GM23338 (cell line): ENCODE data around the gene CELA1. TPM values are rescaled to one million over a fixed set of nuclear protein-coding genes. Genes with fewer than 3 reads are reported as not detected.
"Not testable (repeated sequence)": the region's sequence is repeated elsewhere in the genome, so short reads cannot be mapped to it uniquely, and the experiment has no call there.

Experiments
- ATAC-seq: fragments of 200-7000 bp; cut with Tn5 transposase; 3 replicates; pipeline ENCODE4 v1.9.1; 2020
- DNase-seq: peaks from one replicate; pipeline ENCODE4 v3.0.0-alpha.2; 2015; ENCODE audit warnings: low spot score
- H2AFZ ChIP-seq: fragments of 200-600 bp; sonication (generic); 2 replicates; pipeline ENCODE4 v1.8.0; 2016; ENCODE audit warnings: antibody characterized with exemption, mild to moderate bottlenecking, moderate library complexity
- H3F3A ChIP-seq: fragments of 200-600 bp; sonication (generic); replicated peaks from 2 replicates; pipeline ENCODE4 v1.8.0; 2017; ENCODE audit warnings: antibody characterized with exemption, mixed run types, low read depth
- H3K27ac ChIP-seq: fragments of 200-600 bp; sonication (generic); 2 replicates; pipeline ENCODE4 v1.6.1; 2016; ENCODE audit warnings: low read depth
- H3K27me3 ChIP-seq: fragments of 200-600 bp; sonication (generic); 2 replicates; pipeline ENCODE4 v1.8.0; 2016; ENCODE audit warnings: mild to moderate bottlenecking, mixed run types, moderate library complexity; ENCODE audit not compliant: insufficient read depth
- H3K36me3 ChIP-seq: fragments of 200-600 bp; sonication (generic); 2 replicates; pipeline ENCODE4 v1.8.0; 2016; ENCODE audit warnings: mild to moderate bottlenecking; ENCODE audit not compliant: insufficient read depth
- H3K4me1 ChIP-seq: fragments of 200-600 bp; sonication (generic); 2 replicates; pipeline ENCODE4 v1.8.0; 2016; ENCODE audit warnings: mild to moderate bottlenecking, moderate library complexity; ENCODE audit not compliant: insufficient read depth
- H3K4me2 ChIP-seq: fragments of 200-600 bp; sonication (generic); 2 replicates; pipeline ENCODE4 v1.7.1; 2017; ENCODE audit warnings: mixed run types
- H3K4me3 ChIP-seq: fragments of 200-600 bp; sonication (generic); 2 replicates; pipeline ENCODE4 v1.6.1; 2016; ENCODE audit warnings: mixed run types
- H3K79me2 ChIP-seq: fragments of 200-600 bp; sonication (generic); replicated peaks from 2 replicates; pipeline ENCODE4 v1.8.0; 2017; ENCODE audit warnings: mild to moderate bottlenecking; ENCODE audit not compliant: insufficient read depth
- H3K9me2 ChIP-seq: fragments of 200-600 bp; sonication (generic); 2 replicates; pipeline ENCODE4 v1.8.0; 2017; ENCODE audit not compliant: insufficient read depth
- H4K20me1 ChIP-seq: fragments of 200-600 bp; sonication (generic); replicated peaks from 2 replicates; pipeline ENCODE4 v1.8.0; 2017; ENCODE audit warnings: mild to moderate bottlenecking; ENCODE audit not compliant: insufficient read depth
- H3K27ac Mint-ChIP-seq: 2 replicates; pipeline ENCODE4 v1.8.0; 2020; ENCODE audit warnings: inconsistent platforms, mild to moderate bottlenecking, moderate library complexity, mixed read lengths
- H3K27me3 Mint-ChIP-seq: 3 replicates; pipeline ENCODE4 v1.8.0; 2022; ENCODE audit warnings: low read depth, mild to moderate bottlenecking, moderate library complexity, mixed read lengths, inconsistent platforms; ENCODE audit not compliant: insufficient read depth, poor library complexity
- H3K36me3 Mint-ChIP-seq: 3 replicates; pipeline ENCODE4 v1.8.0; 2021; ENCODE audit warnings: low read depth, mild to moderate bottlenecking, inconsistent platforms, moderate library complexity, mixed read lengths
- H3K4me1 Mint-ChIP-seq: 3 replicates; pipeline ENCODE4 v1.8.0; 2020; ENCODE audit warnings: mild to moderate bottlenecking, inconsistent platforms, mixed read lengths
- H3K4me3 Mint-ChIP-seq: 3 replicates; pipeline ENCODE4 v1.8.0; 2021; ENCODE audit warnings: moderate library complexity, mild to moderate bottlenecking, inconsistent platforms, mixed read lengths
- H3K9me3 Mint-ChIP-seq: 3 replicates; pipeline ENCODE4 v1.8.0; 2020; ENCODE audit warnings: moderate library complexity, mild to moderate bottlenecking, inconsistent platforms, mixed read lengths
- CREB1 ChIP-seq: fragments of 250-450 bp; sonication (Bioruptor Pico); IDR thresholded peaks from 2 replicates; pipeline ENCODE4 v1.5.0; 2020; ENCODE audit warnings: low read depth, mild to moderate bottlenecking, moderate library complexity
- EZH2 ChIP-seq: fragments of 200-600 bp; sonication (generic); IDR thresholded peaks from one replicate; pipeline ENCODE4 v1.8.0; 2017; ENCODE audit warnings: antibody characterized with exemption, mild to moderate bottlenecking, low read depth; ENCODE audit not compliant: unreplicated experiment
- STAT1 ChIP-seq: IDR thresholded peaks from one replicate; pipeline ENCODE4 v1.6.1; 2016; ENCODE audit warnings: antibody characterized with exemption; ENCODE audit not compliant: unreplicated experiment
- ZNF331 ChIP-seq: fragments of 250-450 bp; sonication (Bioruptor Pico); IDR thresholded peaks from 2 replicates; pipeline ENCODE4 v1.5.0; 2020; ENCODE audit warnings: low read depth, mild to moderate bottlenecking, moderate library complexity
- polyA plus RNA-seq: library from polyadenylated mRNA; unstranded; fragments of >200 nt; fragmentation: Nextera tagmentation; extraction: Ambion mirVana; gene quantifications from 2 replicates; pipeline ENCODE4 v1.2.1, GENCODE V29; 2016
- total RNA-seq: library from RNA; depleted of rRNA; stranded (reverse); fragments of >200 nt; shearing (Covaris generic); gene quantifications from 2 replicates; pipeline ENCODE4 v1.2.3, GENCODE V29; 2014
- TF ChIP-seq, protein P1 (sequence below): fragments of 250-450 bp; sonication (Bioruptor Pico); IDR thresholded peaks from 2 replicates; pipeline ENCODE4 v1.5.0; 2020; ENCODE audit warnings: mild to moderate bottlenecking, moderate library complexity

CELA1 gene
- total and polyA plus RNA-seq, 2 experiments from 2014 or later = not detected

GRCh38 chr12:51337336-51337735, 9.1 kb downstream of the CELA1 start:
- H3K27me3 ChIP-seq, H3K36me3 ChIP-seq, H3K4me3 Mint-ChIP-seq, H3K27ac Mint-ChIP-seq, H3K79me2 ChIP-seq, H3K4me1 Mint-ChIP-seq, H3F3A ChIP-seq, H4K20me1 ChIP-seq, H3K4me1 ChIP-seq, H3K9me2 ChIP-seq, ATAC-seq, DNase-seq, H3K36me3 Mint-ChIP-seq, H3K27ac ChIP-seq, H3K4me3 ChIP-seq, H3K9me3 Mint-ChIP-seq, H3K27me3 Mint-ChIP-seq, H3K4me2 ChIP-seq: not testable (repeated sequence)
- H2AFZ ChIP-seq = peak overlapping the region; percentile 85; the same call in 1 of the 2 replicates

- Histone ChIP-seq H3K79me2 (no peaks in the 10 kb centered on the region), H2AFZ (0 out of 2 replicates have a peak overlapping the region, but pooled peaks have one; percentile 19), H3F3A (no peaks in the 10 kb centered on the region), H3K36me3 (no peaks in the 10 kb centered on the region), H3K27ac (no peak overlapping the region), H3K4me3 (no peak overlapping the region), H3K9me2 (no peaks in the 10 kb centered on the region), H3K4me1 (no peaks in the 10 kb centered on the region), H4K20me1 (no peaks in the 10 kb centered on the region), H3K27me3 (no peaks in the 10 kb centered on the region), H3K4me2 (no peak overlapping the region)
- Mint-ChIP-seq H3K27me3 (peaks cover 9% of the 10 kb centered on the region), H3K27ac (no peak overlapping the region), H3K9me3 (no peaks in the 10 kb centered on the region; the same call in 2 of the 3 replicates), H3K4me3 (no peak overlapping the region), H3K36me3 (no peaks in the 10 kb centered on the region), H3K4me1 (no peaks in the 10 kb centered on the region; the same call in 2 of the 3 replicates)
- no peak for ATAC-seq
- no peak for TF ChIP-seq ZNF331
- TF ChIP-seq, protein P1, sequence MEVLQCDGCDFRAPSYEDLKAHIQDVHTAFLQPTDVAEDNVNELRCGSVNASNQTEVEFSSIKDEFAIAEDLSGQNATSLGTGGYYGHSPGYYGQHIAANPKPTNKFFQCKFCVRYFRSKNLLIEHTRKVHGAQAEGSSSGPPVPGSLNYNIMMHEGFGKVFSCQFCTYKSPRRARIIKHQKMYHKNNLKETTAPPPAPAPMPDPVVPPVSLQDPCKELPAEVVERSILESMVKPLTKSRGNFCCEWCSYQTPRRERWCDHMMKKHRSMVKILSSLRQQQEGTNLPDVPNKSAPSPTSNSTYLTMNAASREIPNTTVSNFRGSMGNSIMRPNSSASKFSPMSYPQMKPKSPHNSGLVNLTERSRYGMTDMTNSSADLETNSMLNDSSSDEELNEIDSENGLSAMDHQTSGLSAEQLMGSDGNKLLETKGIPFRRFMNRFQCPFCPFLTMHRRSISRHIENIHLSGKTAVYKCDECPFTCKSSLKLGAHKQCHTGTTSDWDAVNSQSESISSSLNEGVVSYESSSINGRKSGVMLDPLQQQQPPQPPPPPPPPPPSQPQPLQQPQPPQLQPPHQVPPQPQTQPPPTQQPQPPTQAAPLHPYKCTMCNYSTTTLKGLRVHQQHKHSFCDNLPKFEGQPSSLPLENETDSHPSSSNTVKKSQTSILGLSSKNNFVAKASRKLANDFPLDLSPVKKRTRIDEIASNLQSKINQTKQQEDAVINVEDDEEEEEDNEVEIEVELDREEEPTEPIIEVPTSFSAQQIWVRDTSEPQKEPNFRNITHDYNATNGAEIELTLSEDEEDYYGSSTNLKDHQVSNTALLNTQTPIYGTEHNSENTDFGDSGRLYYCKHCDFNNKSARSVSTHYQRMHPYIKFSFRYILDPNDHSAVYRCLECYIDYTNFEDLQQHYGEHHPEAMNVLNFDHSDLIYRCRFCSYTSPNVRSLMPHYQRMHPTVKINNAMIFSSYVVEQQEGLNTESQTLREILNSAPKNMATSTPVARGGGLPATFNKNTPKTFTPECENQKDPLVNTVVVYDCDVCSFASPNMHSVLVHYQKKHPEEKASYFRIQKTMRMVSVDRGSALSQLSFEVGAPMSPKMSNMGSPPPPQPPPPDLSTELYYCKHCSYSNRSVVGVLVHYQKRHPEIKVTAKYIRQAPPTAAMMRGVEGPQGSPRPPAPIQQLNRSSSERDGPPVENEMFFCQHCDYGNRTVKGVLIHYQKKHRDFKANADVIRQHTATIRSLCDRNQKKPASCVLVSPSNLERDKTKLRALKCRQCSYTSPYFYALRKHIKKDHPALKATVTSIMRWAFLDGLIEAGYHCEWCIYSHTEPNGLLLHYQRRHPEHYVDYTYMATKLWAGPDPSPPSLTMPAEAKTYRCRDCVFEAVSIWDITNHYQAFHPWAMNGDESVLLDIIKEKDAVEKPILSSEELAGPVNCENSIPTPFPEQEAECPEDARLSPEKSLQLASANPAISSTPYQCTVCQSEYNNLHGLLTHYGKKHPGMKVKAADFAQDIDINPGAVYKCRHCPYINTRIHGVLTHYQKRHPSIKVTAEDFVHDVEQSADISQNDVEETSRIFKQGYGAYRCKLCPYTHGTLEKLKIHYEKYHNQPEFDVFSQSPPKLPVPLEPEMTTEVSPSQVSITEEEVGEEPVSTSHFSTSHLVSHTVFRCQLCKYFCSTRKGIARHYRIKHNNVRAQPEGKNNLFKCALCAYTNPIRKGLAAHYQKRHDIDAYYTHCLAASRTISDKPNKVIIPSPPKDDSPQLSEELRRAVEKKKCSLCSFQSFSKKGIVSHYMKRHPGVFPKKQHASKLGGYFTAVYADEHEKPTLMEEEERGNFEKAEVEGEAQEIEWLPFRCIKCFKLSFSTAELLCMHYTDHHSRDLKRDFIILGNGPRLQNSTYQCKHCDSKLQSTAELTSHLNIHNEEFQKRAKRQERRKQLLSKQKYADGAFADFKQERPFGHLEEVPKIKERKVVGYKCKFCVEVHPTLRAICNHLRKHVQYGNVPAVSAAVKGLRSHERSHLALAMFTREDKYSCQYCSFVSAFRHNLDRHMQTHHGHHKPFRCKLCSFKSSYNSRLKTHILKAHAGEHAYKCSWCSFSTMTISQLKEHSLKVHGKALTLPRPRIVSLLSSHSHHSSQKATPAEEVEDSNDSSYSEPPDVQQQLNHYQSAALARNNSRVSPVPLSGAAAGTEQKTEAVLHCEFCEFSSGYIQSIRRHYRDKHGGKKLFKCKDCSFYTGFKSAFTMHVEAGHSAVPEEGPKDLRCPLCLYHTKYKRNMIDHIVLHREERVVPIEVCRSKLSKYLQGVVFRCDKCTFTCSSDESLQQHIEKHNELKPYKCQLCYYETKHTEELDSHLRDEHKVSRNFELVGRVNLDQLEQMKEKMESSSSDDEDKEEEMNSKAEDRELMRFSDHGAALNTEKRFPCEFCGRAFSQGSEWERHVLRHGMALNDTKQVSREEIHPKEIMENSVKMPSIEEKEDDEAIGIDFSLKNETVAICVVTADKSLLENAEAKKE (CRISPR knock-in tag) = no peak
- TF ChIP-seq STAT1 = no peak
- no peak for TF ChIP-seq CREB1 (CRISPR knock-in tag)
- TF ChIP-seq EZH2 = no peak
- no peak for DNase-seq
Measured at GRCh38 chr12:51335931-51336330, 10.5 kb downstream of the CELA1 start.
